GM23338 (cell line): ENCODE data around the gene RPL41. TPM values are rescaled to one million over a fixed set of nuclear protein-coding genes. Genes with fewer than 3 reads are reported as not detected.

Experiments used
- ATAC-seq: fragments of 200-7000 bp; cut with Tn5 transposase; 3 replicates; pipeline ENCODE4 v1.9.1; 2020
- DNase-seq: peaks from one replicate; pipeline ENCODE4 v3.0.0-alpha.2; 2015; ENCODE audit warnings: low spot score
- H2AFZ ChIP-seq: fragments of 200-600 bp; sonication (generic); 2 replicates; pipeline ENCODE4 v1.8.0; 2016; ENCODE audit warnings: antibody characterized with exemption, mild to moderate bottlenecking, moderate library complexity
- H3F3A ChIP-seq: fragments of 200-600 bp; sonication (generic); replicated peaks from 2 replicates; pipeline ENCODE4 v1.8.0; 2017; ENCODE audit warnings: antibody characterized with exemption, mixed run types, low read depth
- H3K27ac ChIP-seq: fragments of 200-600 bp; sonication (generic); 2 replicates; pipeline ENCODE4 v1.6.1; 2016; ENCODE audit warnings: low read depth
- H3K27me3 ChIP-seq: fragments of 200-600 bp; sonication (generic); 2 replicates; pipeline ENCODE4 v1.8.0; 2016; ENCODE audit warnings: mild to moderate bottlenecking, mixed run types, moderate library complexity; ENCODE audit not compliant: insufficient read depth
- H3K36me3 ChIP-seq: fragments of 200-600 bp; sonication (generic); 2 replicates; pipeline ENCODE4 v1.8.0; 2016; ENCODE audit warnings: mild to moderate bottlenecking; ENCODE audit not compliant: insufficient read depth
- H3K4me1 ChIP-seq: fragments of 200-600 bp; sonication (generic); 2 replicates; pipeline ENCODE4 v1.8.0; 2016; ENCODE audit warnings: mild to moderate bottlenecking, moderate library complexity; ENCODE audit not compliant: insufficient read depth
- H3K4me2 ChIP-seq: fragments of 200-600 bp; sonication (generic); 2 replicates; pipeline ENCODE4 v1.7.1; 2017; ENCODE audit warnings: mixed run types
- H3K4me3 ChIP-seq: fragments of 200-600 bp; sonication (generic); 2 replicates; pipeline ENCODE4 v1.6.1; 2016; ENCODE audit warnings: mixed run types
- H3K79me2 ChIP-seq: fragments of 200-600 bp; sonication (generic); replicated peaks from 2 replicates; pipeline ENCODE4 v1.8.0; 2017; ENCODE audit warnings: mild to moderate bottlenecking; ENCODE audit not compliant: insufficient read depth
- H3K9me2 ChIP-seq: fragments of 200-600 bp; sonication (generic); 2 replicates; pipeline ENCODE4 v1.8.0; 2017; ENCODE audit not compliant: insufficient read depth
- H4K20me1 ChIP-seq: fragments of 200-600 bp; sonication (generic); replicated peaks from 2 replicates; pipeline ENCODE4 v1.8.0; 2017; ENCODE audit warnings: mild to moderate bottlenecking; ENCODE audit not compliant: insufficient read depth
- H3K27ac Mint-ChIP-seq: 2 replicates; pipeline ENCODE4 v1.8.0; 2020; ENCODE audit warnings: inconsistent platforms, mild to moderate bottlenecking, moderate library complexity, mixed read lengths
- H3K27me3 Mint-ChIP-seq: 3 replicates; pipeline ENCODE4 v1.8.0; 2022; ENCODE audit warnings: low read depth, mild to moderate bottlenecking, moderate library complexity, mixed read lengths, inconsistent platforms; ENCODE audit not compliant: insufficient read depth, poor library complexity
- H3K36me3 Mint-ChIP-seq: 3 replicates; pipeline ENCODE4 v1.8.0; 2021; ENCODE audit warnings: low read depth, mild to moderate bottlenecking, inconsistent platforms, moderate library complexity, mixed read lengths
- H3K4me1 Mint-ChIP-seq: 3 replicates; pipeline ENCODE4 v1.8.0; 2020; ENCODE audit warnings: mild to moderate bottlenecking, inconsistent platforms, mixed read lengths
- H3K4me3 Mint-ChIP-seq: 3 replicates; pipeline ENCODE4 v1.8.0; 2021; ENCODE audit warnings: moderate library complexity, mild to moderate bottlenecking, inconsistent platforms, mixed read lengths
- H3K9me3 Mint-ChIP-seq: 3 replicates; pipeline ENCODE4 v1.8.0; 2020; ENCODE audit warnings: moderate library complexity, mild to moderate bottlenecking, inconsistent platforms, mixed read lengths
- CREB1 ChIP-seq: fragments of 250-450 bp; sonication (Bioruptor Pico); IDR thresholded peaks from 2 replicates; pipeline ENCODE4 v1.5.0; 2020; ENCODE audit warnings: low read depth, mild to moderate bottlenecking, moderate library complexity
- EZH2 ChIP-seq: fragments of 200-600 bp; sonication (generic); IDR thresholded peaks from one replicate; pipeline ENCODE4 v1.8.0; 2017; ENCODE audit warnings: antibody characterized with exemption, mild to moderate bottlenecking, low read depth; ENCODE audit not compliant: unreplicated experiment
- EZH2phosphoT487 ChIP-seq: fragments of 200-600 bp; sonication (generic); IDR thresholded peaks from one replicate; pipeline ENCODE4 v1.8.1; 2018; ENCODE audit warnings: antibody characterized with exemption; ENCODE audit not compliant: unreplicated experiment
- NANOG ChIP-seq: IDR thresholded peaks from 2 replicates; pipeline ENCODE4 v1.6.1; 2016; ENCODE audit warnings: antibody characterized with exemption, borderline replicate concordance
- POLR2AphosphoS5 ChIP-seq: IDR thresholded peaks from 2 replicates; pipeline ENCODE4 v1.6.1; 2016; ENCODE audit warnings: antibody characterized with exemption, low read depth
- STAT1 ChIP-seq: IDR thresholded peaks from one replicate; pipeline ENCODE4 v1.6.1; 2016; ENCODE audit warnings: antibody characterized with exemption; ENCODE audit not compliant: unreplicated experiment
- ZNF114 ChIP-seq: fragments of 250-450 bp; sonication (Bioruptor Pico); IDR thresholded peaks from 2 replicates; pipeline ENCODE4 v1.5.0; 2020; ENCODE audit warnings: mild to moderate bottlenecking, moderate library complexity
- ZNF331 ChIP-seq: fragments of 250-450 bp; sonication (Bioruptor Pico); IDR thresholded peaks from 2 replicates; pipeline ENCODE4 v1.5.0; 2020; ENCODE audit warnings: low read depth, mild to moderate bottlenecking, moderate library complexity
- polyA plus RNA-seq: library from polyadenylated mRNA; unstranded; fragments of >200 nt; fragmentation: Nextera tagmentation; extraction: Ambion mirVana; gene quantifications from 2 replicates; pipeline ENCODE4 v1.2.1, GENCODE V29; 2016
- total RNA-seq: library from RNA; depleted of rRNA; stranded (reverse); fragments of >200 nt; shearing (Covaris generic); gene quantifications from 2 replicates; pipeline ENCODE4 v1.2.3, GENCODE V29; 2014
- TF ChIP-seq, protein P1 (sequence below), 2 experiments: fragments of 200-600 bp in 1 of 2; sonication (generic) in 1 of 2; conservative IDR thresholded peaks; 2 replicates each; pipeline versions ENCODE4 v1.5.1 to v1.6.1; 2016 to 2017; ENCODE audit warnings: antibody characterized with exemption in 2 of 2, low read depth in 2 of 2, mild to moderate bottlenecking in 2 of 2, moderate library complexity in 1 of 2
- TF ChIP-seq, protein P2 (sequence below): fragments of 250-450 bp; sonication (Bioruptor Pico); IDR thresholded peaks from 2 replicates; pipeline ENCODE4 v1.5.0; 2020; ENCODE audit warnings: mild to moderate bottlenecking, moderate library complexity
- TF ChIP-seq, protein P3 (sequence below): IDR thresholded peaks from one replicate; pipeline ENCODE4 v1.6.1; 2018; ENCODE audit warnings: antibody characterized with exemption; ENCODE audit not compliant: unreplicated experiment
- TF ChIP-seq, protein P4 (sequence below): IDR thresholded peaks from 2 replicates; pipeline ENCODE4 v1.6.1; 2016; ENCODE audit warnings: antibody characterized with exemption

The RPL41 gene
- total and polyA plus RNA-seq, 2 experiments from 2014 or later, result 2,039 to 3,875 TPM

DNA sequence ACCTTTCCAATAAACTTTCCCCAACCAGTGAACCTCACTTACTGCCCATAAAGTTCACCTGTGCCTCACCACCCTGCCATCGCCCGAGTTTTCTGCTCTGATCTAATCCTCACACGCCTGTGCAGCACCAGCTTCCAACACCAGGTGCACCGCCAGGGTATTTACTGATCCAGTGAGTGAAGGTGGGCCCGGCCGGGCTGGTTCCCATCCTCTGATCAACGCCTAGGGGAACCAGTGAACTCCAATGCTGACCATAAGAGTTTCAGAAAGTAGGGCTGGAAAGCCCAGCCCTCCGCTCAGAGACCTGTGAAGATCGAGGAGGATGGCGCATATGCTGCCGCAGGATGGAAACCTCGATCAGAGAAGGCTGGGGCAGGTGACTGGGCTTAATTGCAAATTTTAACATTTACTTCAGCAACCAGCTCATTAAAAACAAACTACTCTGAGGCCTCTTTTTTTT, 35.3 kb downstream of the RPL41 start (continued):
- TF ChIP-seq, protein P1, sequence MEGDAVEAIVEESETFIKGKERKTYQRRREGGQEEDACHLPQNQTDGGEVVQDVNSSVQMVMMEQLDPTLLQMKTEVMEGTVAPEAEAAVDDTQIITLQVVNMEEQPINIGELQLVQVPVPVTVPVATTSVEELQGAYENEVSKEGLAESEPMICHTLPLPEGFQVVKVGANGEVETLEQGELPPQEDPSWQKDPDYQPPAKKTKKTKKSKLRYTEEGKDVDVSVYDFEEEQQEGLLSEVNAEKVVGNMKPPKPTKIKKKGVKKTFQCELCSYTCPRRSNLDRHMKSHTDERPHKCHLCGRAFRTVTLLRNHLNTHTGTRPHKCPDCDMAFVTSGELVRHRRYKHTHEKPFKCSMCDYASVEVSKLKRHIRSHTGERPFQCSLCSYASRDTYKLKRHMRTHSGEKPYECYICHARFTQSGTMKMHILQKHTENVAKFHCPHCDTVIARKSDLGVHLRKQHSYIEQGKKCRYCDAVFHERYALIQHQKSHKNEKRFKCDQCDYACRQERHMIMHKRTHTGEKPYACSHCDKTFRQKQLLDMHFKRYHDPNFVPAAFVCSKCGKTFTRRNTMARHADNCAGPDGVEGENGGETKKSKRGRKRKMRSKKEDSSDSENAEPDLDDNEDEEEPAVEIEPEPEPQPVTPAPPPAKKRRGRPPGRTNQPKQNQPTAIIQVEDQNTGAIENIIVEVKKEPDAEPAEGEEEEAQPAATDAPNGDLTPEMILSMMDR (conservative IDR thresholded peaks at IDR 0.05; ENCODE audit: low read depth in 2 of 2), result peak; percentile 15 to 63; a peak in 2 of 4 replicates

DNA sequence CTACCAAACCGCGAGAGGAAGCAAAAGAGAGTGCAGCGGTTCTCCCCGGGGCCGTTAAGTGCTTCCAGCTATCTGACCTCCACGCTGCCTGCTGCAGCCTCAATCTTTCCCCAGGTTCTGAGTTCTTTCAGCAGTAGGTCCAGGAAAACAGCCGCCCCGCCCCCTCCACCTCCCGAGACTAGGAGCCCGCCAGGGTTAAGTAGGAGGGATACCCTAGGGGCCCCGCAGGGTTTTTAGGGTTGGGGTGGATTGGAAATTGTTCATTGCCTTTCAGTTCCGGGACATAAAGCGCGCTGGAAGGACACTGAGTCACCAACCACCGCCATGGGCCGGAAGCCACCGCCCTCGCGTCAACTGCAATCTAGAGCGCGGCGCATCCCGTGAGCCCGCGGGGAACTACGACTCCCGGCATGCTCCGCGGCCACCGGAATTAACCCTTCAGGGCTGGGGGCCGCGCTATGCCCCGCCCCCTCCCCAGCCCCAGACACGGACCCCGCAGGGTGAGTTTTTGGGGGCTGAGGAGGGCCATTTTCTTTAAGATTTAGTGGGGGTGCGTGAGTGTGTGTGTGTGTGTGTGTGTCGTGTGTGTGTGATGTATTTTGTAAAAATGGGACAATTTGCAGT, 35.8 kb downstream of the RPL41 start, which contains the start of gene MYL6B:
TSS of gene MYL6B (plus strand) at position 456 of the 624 bp plus-strand sequence. CDS start 1,332 bp downstream, outside the sequence.
- ATAC-seq, result peak; percentile 86
- peaks cover 23% of the 10 kb centered on the region for H3K4me1 Mint-ChIP-seq
- H3K27ac ChIP-seq, result peak within 1 kb of the TSS; percentile 98
- H3K27ac Mint-ChIP-seq, result peak within 1 kb of the TSS; percentile 98
- peak within 1 kb of the TSS; percentile 89 for H3K4me2 ChIP-seq
- no peaks in the 10 kb centered on the region for H3K27me3 ChIP-seq
- H4K20me1 ChIP-seq, result no peaks in the 10 kb centered on the region
- no peaks in the 10 kb centered on the region for H3K9me2 ChIP-seq
- H3K36me3 Mint-ChIP-seq, result peaks cover 20% of the 10 kb centered on the region
- DNase-seq, result peak; percentile 97
- peaks cover 13% of the 10 kb centered on the region; the same call in 1 of the 2 replicates for H3K79me2 ChIP-seq
- H3K4me3 ChIP-seq, result peak within 1 kb of the TSS; percentile 90
- peak within 1 kb of the TSS; percentile 88 for H2AFZ ChIP-seq
- no peaks in the 10 kb centered on the region; the same call in 1 of the 3 replicates for H3K9me3 Mint-ChIP-seq
- peaks cover 15% of the 10 kb centered on the region for H3K27me3 Mint-ChIP-seq
- 0 out of 2 replicates have a peak, but pooled peaks cover 2% of the 10 kb centered on the region for H3K36me3 ChIP-seq
- peaks cover 24% of the 10 kb centered on the region for H3F3A ChIP-seq
- H3K4me1 ChIP-seq, result peaks cover 22% of the 10 kb centered on the region
- TF ChIP-seq, protein P2, sequence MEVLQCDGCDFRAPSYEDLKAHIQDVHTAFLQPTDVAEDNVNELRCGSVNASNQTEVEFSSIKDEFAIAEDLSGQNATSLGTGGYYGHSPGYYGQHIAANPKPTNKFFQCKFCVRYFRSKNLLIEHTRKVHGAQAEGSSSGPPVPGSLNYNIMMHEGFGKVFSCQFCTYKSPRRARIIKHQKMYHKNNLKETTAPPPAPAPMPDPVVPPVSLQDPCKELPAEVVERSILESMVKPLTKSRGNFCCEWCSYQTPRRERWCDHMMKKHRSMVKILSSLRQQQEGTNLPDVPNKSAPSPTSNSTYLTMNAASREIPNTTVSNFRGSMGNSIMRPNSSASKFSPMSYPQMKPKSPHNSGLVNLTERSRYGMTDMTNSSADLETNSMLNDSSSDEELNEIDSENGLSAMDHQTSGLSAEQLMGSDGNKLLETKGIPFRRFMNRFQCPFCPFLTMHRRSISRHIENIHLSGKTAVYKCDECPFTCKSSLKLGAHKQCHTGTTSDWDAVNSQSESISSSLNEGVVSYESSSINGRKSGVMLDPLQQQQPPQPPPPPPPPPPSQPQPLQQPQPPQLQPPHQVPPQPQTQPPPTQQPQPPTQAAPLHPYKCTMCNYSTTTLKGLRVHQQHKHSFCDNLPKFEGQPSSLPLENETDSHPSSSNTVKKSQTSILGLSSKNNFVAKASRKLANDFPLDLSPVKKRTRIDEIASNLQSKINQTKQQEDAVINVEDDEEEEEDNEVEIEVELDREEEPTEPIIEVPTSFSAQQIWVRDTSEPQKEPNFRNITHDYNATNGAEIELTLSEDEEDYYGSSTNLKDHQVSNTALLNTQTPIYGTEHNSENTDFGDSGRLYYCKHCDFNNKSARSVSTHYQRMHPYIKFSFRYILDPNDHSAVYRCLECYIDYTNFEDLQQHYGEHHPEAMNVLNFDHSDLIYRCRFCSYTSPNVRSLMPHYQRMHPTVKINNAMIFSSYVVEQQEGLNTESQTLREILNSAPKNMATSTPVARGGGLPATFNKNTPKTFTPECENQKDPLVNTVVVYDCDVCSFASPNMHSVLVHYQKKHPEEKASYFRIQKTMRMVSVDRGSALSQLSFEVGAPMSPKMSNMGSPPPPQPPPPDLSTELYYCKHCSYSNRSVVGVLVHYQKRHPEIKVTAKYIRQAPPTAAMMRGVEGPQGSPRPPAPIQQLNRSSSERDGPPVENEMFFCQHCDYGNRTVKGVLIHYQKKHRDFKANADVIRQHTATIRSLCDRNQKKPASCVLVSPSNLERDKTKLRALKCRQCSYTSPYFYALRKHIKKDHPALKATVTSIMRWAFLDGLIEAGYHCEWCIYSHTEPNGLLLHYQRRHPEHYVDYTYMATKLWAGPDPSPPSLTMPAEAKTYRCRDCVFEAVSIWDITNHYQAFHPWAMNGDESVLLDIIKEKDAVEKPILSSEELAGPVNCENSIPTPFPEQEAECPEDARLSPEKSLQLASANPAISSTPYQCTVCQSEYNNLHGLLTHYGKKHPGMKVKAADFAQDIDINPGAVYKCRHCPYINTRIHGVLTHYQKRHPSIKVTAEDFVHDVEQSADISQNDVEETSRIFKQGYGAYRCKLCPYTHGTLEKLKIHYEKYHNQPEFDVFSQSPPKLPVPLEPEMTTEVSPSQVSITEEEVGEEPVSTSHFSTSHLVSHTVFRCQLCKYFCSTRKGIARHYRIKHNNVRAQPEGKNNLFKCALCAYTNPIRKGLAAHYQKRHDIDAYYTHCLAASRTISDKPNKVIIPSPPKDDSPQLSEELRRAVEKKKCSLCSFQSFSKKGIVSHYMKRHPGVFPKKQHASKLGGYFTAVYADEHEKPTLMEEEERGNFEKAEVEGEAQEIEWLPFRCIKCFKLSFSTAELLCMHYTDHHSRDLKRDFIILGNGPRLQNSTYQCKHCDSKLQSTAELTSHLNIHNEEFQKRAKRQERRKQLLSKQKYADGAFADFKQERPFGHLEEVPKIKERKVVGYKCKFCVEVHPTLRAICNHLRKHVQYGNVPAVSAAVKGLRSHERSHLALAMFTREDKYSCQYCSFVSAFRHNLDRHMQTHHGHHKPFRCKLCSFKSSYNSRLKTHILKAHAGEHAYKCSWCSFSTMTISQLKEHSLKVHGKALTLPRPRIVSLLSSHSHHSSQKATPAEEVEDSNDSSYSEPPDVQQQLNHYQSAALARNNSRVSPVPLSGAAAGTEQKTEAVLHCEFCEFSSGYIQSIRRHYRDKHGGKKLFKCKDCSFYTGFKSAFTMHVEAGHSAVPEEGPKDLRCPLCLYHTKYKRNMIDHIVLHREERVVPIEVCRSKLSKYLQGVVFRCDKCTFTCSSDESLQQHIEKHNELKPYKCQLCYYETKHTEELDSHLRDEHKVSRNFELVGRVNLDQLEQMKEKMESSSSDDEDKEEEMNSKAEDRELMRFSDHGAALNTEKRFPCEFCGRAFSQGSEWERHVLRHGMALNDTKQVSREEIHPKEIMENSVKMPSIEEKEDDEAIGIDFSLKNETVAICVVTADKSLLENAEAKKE (CRISPR knock-in tag), result no peak
- peak; percentile 42; the same call in 1 of the 2 replicates for TF ChIP-seq CREB1
- peak; percentile 83 for TF ChIP-seq POLR2AphosphoS5
- TF ChIP-seq STAT1, result no peak
- TF ChIP-seq EZH2, result no peak
- no peak for TF ChIP-seq NANOG
- TF ChIP-seq, protein P3, sequence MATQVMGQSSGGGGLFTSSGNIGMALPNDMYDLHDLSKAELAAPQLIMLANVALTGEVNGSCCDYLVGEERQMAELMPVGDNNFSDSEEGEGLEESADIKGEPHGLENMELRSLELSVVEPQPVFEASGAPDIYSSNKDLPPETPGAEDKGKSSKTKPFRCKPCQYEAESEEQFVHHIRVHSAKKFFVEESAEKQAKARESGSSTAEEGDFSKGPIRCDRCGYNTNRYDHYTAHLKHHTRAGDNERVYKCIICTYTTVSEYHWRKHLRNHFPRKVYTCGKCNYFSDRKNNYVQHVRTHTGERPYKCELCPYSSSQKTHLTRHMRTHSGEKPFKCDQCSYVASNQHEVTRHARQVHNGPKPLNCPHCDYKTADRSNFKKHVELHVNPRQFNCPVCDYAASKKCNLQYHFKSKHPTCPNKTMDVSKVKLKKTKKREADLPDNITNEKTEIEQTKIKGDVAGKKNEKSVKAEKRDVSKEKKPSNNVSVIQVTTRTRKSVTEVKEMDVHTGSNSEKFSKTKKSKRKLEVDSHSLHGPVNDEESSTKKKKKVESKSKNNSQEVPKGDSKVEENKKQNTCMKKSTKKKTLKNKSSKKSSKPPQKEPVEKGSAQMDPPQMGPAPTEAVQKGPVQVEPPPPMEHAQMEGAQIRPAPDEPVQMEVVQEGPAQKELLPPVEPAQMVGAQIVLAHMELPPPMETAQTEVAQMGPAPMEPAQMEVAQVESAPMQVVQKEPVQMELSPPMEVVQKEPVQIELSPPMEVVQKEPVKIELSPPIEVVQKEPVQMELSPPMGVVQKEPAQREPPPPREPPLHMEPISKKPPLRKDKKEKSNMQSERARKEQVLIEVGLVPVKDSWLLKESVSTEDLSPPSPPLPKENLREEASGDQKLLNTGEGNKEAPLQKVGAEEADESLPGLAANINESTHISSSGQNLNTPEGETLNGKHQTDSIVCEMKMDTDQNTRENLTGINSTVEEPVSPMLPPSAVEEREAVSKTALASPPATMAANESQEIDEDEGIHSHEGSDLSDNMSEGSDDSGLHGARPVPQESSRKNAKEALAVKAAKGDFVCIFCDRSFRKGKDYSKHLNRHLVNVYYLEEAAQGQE, result no peak
- no peak for TF ChIP-seq EZH2phosphoT487
- no peak for TF ChIP-seq ZNF114 (CRISPR knock-in tag)
- TF ChIP-seq, protein P4, sequence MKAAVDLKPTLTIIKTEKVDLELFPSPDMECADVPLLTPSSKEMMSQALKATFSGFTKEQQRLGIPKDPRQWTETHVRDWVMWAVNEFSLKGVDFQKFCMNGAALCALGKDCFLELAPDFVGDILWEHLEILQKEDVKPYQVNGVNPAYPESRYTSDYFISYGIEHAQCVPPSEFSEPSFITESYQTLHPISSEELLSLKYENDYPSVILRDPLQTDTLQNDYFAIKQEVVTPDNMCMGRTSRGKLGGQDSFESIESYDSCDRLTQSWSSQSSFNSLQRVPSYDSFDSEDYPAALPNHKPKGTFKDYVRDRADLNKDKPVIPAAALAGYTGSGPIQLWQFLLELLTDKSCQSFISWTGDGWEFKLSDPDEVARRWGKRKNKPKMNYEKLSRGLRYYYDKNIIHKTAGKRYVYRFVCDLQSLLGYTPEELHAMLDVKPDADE, result peak; percentile 90
- no peak for TF ChIP-seq ZNF331
- peak within 1 kb of the TSS; percentile 96 for H3K4me3 Mint-ChIP-seq
